NCI-H345 (cell line): Measurements from ENCODE around the gene MGRN1.
"Not testable (repeated sequence)": the region's sequence is repeated elsewhere in the genome, so short reads cannot be mapped to it uniquely, and the experiment has no call there.

Source experiments
- DNase-seq: peaks from one replicate; lab custom pipeline; 2025; lab: John Stamatoyannopoulos, UW

Gene MGRN1

DNA sequence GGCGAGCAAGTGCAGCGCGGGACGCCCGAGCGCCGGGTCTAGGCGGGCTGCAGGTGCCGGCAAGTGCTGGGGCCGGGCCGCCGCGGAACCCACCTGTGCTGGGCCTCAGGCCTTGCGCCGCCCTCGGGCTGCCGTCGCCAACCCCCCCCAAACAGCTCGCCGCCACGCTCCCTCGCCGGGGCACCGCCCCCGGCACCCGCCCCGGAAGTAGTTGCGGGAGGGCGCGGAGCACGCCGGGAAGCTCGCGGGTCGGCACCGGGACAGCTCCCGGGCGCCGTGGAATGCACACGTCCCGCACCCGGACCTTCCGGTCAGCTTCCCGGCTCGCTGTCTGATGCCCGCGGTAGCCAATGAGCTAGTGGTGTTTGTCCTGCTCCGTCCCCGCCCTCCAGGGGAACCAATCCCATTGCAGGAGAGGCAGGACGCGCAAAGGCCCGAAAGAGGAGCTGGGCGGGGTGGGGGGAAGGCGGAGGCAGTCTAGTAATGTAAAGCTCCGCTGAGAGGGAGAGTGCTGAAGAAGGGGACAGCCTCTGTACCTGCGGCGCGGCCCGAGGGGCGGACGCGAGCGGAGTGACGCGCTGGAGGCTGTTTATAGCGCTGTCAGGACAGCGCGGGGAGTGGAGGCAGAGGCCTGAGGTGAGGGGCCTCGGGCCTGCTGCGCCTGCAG, 109.6 kb downstream of the MGRN1 start, which contains the start of the genes ANKS3 and DNAAF8:
ANKS3 (minus strand) TSS at position 209 of the 667 bp plus-strand sequence. CDS start 4,122 bp downstream, outside the sequence.
DNAAF8 (plus strand) TSS at position 475 of the 667 bp plus-strand sequence. CDS start 1,978 bp downstream, outside the sequence.
- peak; percentile 94 for DNase-seq

DNA sequence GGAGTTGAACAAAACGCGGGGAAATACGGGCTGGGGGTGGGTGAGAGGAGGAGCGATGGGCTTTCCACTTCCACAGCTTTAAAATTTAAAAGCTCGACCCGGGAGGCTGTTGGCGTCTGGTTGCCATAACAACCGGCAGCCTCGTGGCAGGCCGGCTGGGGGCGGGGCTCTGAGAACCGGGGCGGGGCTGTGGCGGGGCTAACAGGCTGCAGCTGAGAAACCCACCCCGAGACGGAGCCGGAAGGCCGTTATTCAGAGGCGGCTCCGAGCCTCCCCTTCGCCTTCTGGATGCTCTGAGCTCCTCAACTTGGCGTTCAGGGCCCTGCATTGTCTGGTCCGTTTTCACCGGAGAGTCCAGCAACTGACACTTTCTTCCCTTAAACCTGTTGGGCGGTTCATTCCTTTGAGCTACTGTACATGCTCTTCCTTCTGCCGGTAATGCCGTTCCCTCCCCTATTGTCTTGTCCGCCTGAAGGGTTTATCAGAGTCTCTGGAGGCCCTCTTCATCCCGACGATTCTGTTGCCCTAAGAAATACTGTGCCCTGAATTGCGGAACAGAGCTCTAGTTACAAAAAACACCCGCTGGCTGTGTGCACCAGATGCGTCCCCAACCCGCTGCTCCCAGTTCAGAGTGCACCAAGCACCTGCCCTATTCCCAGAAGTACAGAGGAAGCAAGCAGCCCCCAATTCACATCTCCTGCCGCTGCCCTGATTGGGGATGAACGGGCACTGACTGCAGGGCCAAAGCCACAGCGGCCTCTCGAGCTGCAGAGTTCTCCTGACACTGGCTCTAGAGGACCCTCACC, 110.3 kb downstream of the MGRN1 start:
- peak; percentile 82 for DNase-seq

DNA sequence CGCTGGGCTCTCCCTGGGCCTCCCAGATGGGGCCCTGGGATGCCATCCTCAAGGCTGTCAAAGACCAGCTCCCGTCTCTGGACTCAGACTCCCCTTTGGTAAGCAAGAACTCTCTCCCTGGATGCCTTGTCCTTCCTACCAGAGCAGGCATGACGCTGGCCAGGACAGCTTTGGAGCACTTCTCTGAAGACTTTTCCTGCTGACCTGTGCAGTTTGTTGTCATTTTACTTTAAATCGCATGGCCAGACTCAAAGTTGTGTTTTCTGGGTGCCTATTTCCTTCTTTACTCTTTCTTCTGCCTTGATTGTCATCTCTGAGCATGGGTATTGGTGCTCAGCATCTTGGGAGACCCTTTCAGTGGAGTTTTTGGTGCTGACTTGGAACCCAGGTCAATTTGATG, 111.9 kb downstream of the MGRN1 start:
- no peak for DNase-seq

- no peak for DNase-seq
Observed at GRCh38 chr16:4737545-4737944, 112.9 kb downstream of the MGRN1 start.

- DNase-seq: not testable (repeated sequence)
Observed at GRCh38 chr16:4738370-4738769, 113.7 kb downstream of the MGRN1 start.
